ENCODE results near the gene ATXN1. TPM values are rescaled to one million over a fixed set of nuclear protein-coding genes. Genes with fewer than 3 reads are reported as not detected.

Gene ATXN1
- total and polyA plus RNA-seq, 2 of the 8 experiments (the other 6 are each of a cell fraction or from before 2014, with no cell fraction given): 1.6 to 4.0 TPM

DNA sequence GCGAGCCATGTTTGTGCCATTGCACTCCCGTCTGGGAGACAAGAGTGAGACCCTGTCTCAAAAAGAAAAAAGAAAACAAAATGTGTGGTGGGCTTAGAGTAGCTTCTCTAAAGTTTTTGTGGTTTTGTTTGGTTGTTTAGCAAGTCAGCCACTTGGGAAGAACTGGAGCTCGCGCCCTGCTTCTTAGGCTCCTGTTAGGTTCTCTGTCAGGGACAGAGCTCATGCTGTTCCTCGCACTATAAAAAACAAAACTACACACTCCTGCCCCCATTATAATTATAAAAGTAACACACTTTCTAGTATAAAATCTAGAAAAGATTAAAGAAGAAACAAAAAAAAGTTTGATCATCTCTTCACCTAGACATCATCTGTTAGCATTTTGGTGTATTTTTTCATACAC, 489.8 kb downstream of the ATXN1 start (continued):
- TF ChIP-seq RXRA (IDR thresholded peaks at IDR 0.05; ENCODE audit: insufficient read depth, low read depth, low read length): no peak
- TF ChIP-seq SUZ12 (IDR thresholded peaks at IDR 0.05; ENCODE audit: low read length): no peak
- no peak for TF ChIP-seq TEAD4 (IDR thresholded peaks at IDR 0.05; ENCODE audit: low read depth, low read length)
- TF ChIP-seq, protein P1, sequence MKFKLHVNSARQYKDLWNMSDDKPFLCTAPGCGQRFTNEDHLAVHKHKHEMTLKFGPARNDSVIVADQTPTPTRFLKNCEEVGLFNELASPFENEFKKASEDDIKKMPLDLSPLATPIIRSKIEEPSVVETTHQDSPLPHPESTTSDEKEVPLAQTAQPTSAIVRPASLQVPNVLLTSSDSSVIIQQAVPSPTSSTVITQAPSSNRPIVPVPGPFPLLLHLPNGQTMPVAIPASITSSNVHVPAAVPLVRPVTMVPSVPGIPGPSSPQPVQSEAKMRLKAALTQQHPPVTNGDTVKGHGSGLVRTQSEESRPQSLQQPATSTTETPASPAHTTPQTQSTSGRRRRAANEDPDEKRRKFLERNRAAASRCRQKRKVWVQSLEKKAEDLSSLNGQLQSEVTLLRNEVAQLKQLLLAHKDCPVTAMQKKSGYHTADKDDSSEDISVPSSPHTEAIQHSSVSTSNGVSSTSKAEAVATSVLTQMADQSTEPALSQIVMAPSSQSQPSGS (IDR thresholded peaks at IDR 0.05; ENCODE audit: low read length): no peak
- TF ChIP-seq TBP (IDR thresholded peaks at IDR 0.05; ENCODE audit: low read depth, low read length): no peak
